Fibroblast of mammary gland (primary cell): ENCODE data around the gene TBX15.

ENCODE experiments used
- DNase-seq: peaks from one replicate; pipeline ENCODE4 v3.0.0-alpha.2; 2010; ENCODE audit warnings: low read depth
- H3K4me3 ChIP-seq: 2 replicates; pipeline ENCODE4 v1.5.1; 2011; ENCODE audit warnings: low read depth, mild to moderate bottlenecking, low read length, moderate library complexity; ENCODE audit not compliant: control insufficient read depth
- CTCF ChIP-seq: conservative IDR thresholded peaks from 2 replicates; pipeline ENCODE4 v1.5.1; 2011; ENCODE audit warnings: low read depth, low read length, inconsistent platforms; ENCODE audit not compliant: control insufficient read depth, insufficient read depth

The TBX15 gene

GRCh38 chr1:118988186-118989005, at the start of gene TBX15:
TSS of gene TBX15 (minus strand) at chr1:118988343. CDS start at chr1:118987795, 548 bp downstream.
- no peak for TF ChIP-seq CTCF
- peak within 1 kb of the TSS; percentile 84 for H3K4me3 ChIP-seq
- DNase-seq, result peak; percentile 80

GRCh38 chr1:119034359-119034758, 46.2 kb upstream of the TBX15 start:
- no peak for DNase-seq
- no peak overlapping the region for H3K4me3 ChIP-seq
- no peak for TF ChIP-seq CTCF

- no peak overlapping the region for H3K4me3 ChIP-seq
- no peak for DNase-seq
- no peak for TF ChIP-seq CTCF
Observed at GRCh38 chr1:119032986-119033385, 44.8 kb upstream of the TBX15 start.

GRCh38 chr1:119027759-119028158, 39.6 kb upstream of the TBX15 start:
- TF ChIP-seq CTCF, result no peak
- H3K4me3 ChIP-seq, result no peak overlapping the region
- DNase-seq, result no peak

- TF ChIP-seq CTCF, result no peak
- no peak overlapping the region for H3K4me3 ChIP-seq
- no peak for DNase-seq
Observed at GRCh38 chr1:119026956-119027355, 38.8 kb upstream of the TBX15 start.

GRCh38 chr1:119015547-119015946, 27.4 kb upstream of the TBX15 start:
- no peak for DNase-seq
- no peak for TF ChIP-seq CTCF
- H3K4me3 ChIP-seq, result no peak overlapping the region
